ENCODE data around the gene TMCO2.

Gene TMCO2

DNA sequence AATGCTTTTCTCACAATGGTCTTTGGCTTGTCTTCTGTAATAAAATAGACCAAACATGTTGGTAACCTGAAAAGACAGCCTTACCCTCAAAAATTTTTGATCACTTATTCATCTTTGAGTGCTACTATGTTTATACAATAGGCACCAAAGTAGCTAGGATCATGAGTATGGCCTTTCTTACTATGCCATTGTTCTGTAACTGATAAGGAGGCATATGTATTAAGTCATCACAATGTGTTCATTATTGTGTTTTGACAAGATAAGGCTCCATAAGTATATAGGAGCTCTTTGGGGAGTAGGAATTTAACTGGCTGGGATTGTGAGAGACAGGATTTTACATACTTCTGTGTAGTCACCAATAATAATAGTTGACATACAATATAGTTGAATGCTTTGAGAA is 675 bp downstream of the TMCO2 start:
- no peak for TF ChIP-seq EZH2phosphoT487 (IDR thresholded peaks at IDR 0.05; ENCODE audit: low read depth)
- TF ChIP-seq, protein P1, sequence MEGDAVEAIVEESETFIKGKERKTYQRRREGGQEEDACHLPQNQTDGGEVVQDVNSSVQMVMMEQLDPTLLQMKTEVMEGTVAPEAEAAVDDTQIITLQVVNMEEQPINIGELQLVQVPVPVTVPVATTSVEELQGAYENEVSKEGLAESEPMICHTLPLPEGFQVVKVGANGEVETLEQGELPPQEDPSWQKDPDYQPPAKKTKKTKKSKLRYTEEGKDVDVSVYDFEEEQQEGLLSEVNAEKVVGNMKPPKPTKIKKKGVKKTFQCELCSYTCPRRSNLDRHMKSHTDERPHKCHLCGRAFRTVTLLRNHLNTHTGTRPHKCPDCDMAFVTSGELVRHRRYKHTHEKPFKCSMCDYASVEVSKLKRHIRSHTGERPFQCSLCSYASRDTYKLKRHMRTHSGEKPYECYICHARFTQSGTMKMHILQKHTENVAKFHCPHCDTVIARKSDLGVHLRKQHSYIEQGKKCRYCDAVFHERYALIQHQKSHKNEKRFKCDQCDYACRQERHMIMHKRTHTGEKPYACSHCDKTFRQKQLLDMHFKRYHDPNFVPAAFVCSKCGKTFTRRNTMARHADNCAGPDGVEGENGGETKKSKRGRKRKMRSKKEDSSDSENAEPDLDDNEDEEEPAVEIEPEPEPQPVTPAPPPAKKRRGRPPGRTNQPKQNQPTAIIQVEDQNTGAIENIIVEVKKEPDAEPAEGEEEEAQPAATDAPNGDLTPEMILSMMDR (IDR thresholded peaks at IDR 0.05; ENCODE audit: low read depth, low read length), result no peak
- no peak overlapping the region for H2AFZ ChIP-seq (ENCODE audit: low read depth, low read length)
- H3K9ac ChIP-seq (ENCODE audit: low read length), result no peak overlapping the region
- no peaks in the 10 kb centered on the region for H3K27me3 ChIP-seq (ENCODE audit: low read depth, low read length)
- H3K27ac ChIP-seq (ENCODE audit: low read length), result no peak overlapping the region
- no peaks in the 10 kb centered on the region for H3K4me1 ChIP-seq (ENCODE audit: low read length)
- no peaks in the 10 kb centered on the region for H4K20me1 ChIP-seq (ENCODE audit: insufficient read depth, low read length)
- no peak overlapping the region for H3K4me3 ChIP-seq (ENCODE audit: low read length)
- no peaks in the 10 kb centered on the region for H3K36me3 ChIP-seq (replicated peaks; ENCODE audit: low read depth, low read length)
- H3K9me3 ChIP-seq (ENCODE audit: insufficient read depth, low read length), result no peaks in the 10 kb centered on the region
- no peak overlapping the region for H3K4me2 ChIP-seq (ENCODE audit: low read length)
- no peaks in the 10 kb centered on the region for H3K79me2 ChIP-seq (ENCODE audit: low read length)

DNA sequence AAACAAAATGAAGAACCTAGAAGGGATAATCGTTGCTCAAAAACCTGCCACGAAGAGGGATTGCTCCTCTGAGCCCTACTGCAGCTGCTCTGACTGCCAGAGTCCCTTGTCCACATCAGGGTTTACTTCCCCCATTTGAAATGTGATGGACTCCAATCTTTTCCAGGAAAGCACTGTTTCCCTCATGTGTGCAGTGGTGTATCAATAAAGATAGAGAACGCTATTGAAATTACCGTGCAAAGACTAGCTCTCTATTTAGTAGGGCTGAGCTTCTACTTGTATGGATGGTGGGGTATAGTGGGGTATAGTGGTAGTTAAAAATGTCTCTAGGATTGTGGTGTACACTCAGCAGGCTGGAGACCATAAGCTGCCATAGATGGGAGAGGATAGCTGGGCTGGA is 3.7 kb downstream of the TMCO2 start:
- H4K20me1 ChIP-seq (ENCODE audit: insufficient read depth, low read length), result no peaks in the 10 kb centered on the region
- H3K9me3 ChIP-seq (ENCODE audit: insufficient read depth, low read length), result no peaks in the 10 kb centered on the region
- H3K36me3 ChIP-seq (replicated peaks; ENCODE audit: low read depth, low read length), result no peaks in the 10 kb centered on the region
- no peak overlapping the region for H3K4me2 ChIP-seq (ENCODE audit: low read length)
- H2AFZ ChIP-seq (ENCODE audit: low read depth, low read length), result no peak overlapping the region
- H3K4me3 ChIP-seq (ENCODE audit: low read length), result no peak overlapping the region
- TF ChIP-seq EZH2phosphoT487 (IDR thresholded peaks at IDR 0.05; ENCODE audit: low read depth), result no peak
- TF ChIP-seq, protein P1 (IDR thresholded peaks at IDR 0.05; ENCODE audit: low read depth, low read length), result no peak
- H3K27ac ChIP-seq (ENCODE audit: low read length), result no peak overlapping the region
- peaks cover 8% of the 10 kb centered on the region for H3K79me2 ChIP-seq (ENCODE audit: low read length)
- H3K27me3 ChIP-seq (ENCODE audit: low read depth, low read length), result no peaks in the 10 kb centered on the region
- H3K9ac ChIP-seq (ENCODE audit: low read length), result no peak overlapping the region
- H3K4me1 ChIP-seq (ENCODE audit: low read length), result peaks cover under 1% of the 10 kb centered on the region

DNA sequence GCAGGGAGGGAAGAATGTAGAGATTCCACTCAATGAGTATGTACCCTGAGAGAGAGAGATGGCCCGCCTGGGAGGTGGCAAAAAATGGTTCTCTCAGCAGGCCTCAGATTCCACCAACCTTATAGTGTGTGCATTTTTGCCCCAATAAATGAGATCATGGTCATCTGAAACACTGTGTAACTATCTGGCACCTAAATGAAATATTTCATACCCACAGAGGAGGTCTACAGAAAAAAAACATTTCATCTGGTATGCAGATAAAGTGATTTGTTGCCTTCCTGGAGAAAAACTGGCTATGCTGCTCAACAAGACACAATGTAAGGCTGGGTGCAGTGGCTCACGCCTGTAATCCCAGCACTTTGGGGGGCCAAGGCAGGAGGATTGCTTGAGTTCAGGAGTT is 4.9 kb downstream of the TMCO2 start:
- H3K4me2 ChIP-seq (ENCODE audit: low read length), result no peak overlapping the region
- H3K4me1 ChIP-seq (ENCODE audit: low read length), result peaks cover 5% of the 10 kb centered on the region
- H3K9ac ChIP-seq (ENCODE audit: low read length), result no peak overlapping the region
- peaks cover 19% of the 10 kb centered on the region for H3K79me2 ChIP-seq (ENCODE audit: low read length)
- TF ChIP-seq, protein P1 (IDR thresholded peaks at IDR 0.05; ENCODE audit: low read depth, low read length), result no peak
- TF ChIP-seq EZH2phosphoT487 (IDR thresholded peaks at IDR 0.05; ENCODE audit: low read depth), result no peak
- H2AFZ ChIP-seq (ENCODE audit: low read depth, low read length), result no peak overlapping the region
- no peaks in the 10 kb centered on the region for H3K36me3 ChIP-seq (replicated peaks; ENCODE audit: low read depth, low read length)
- no peaks in the 10 kb centered on the region for H3K9me3 ChIP-seq (ENCODE audit: insufficient read depth, low read length)
- no peak overlapping the region for H3K27ac ChIP-seq (ENCODE audit: low read length)
- no peaks in the 10 kb centered on the region for H3K27me3 ChIP-seq (ENCODE audit: low read depth, low read length)
- H3K4me3 ChIP-seq (ENCODE audit: low read length), result no peak overlapping the region
- no peaks in the 10 kb centered on the region for H4K20me1 ChIP-seq (ENCODE audit: insufficient read depth, low read length)

DNA sequence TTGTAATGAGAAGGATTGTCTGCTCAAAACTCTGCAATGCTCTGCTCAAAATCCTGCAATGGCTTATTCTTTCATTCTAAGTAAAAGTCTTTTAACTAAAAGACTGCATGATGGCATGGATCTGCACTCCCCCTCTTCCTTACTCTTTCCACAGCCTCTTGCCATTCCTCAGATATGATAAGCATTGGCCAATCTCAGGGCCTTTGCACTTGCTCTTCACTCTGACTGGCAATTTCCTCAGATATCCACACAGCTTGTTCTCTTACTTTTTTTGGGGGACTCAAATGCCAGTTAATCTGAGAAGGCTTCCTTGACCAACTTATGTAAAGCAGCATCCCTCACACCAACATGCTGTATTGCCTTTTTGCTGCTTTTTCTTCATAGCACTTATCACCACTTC is 7.5 kb downstream of the TMCO2 start:
- no peak for TF ChIP-seq EZH2phosphoT487 (IDR thresholded peaks at IDR 0.05; ENCODE audit: low read depth)
- TF ChIP-seq, protein P1 (IDR thresholded peaks at IDR 0.05; ENCODE audit: low read depth, low read length), result no peak
- Histone ChIP-seq H4K20me1 (ENCODE audit: insufficient read depth, low read length) (no peaks in the 10 kb centered on the region), H3K79me2 (ENCODE audit: low read length) (peaks cover 38% of the 10 kb centered on the region), H2AFZ (ENCODE audit: low read depth, low read length) (no peak overlapping the region), H3K36me3 (replicated peaks; ENCODE audit: low read depth, low read length) (peaks cover under 1% of the 10 kb centered on the region), H3K4me1 (ENCODE audit: low read length) (peaks cover 5% of the 10 kb centered on the region), H3K27me3 (ENCODE audit: low read depth, low read length) (no peaks in the 10 kb centered on the region), H3K9ac (ENCODE audit: low read length) (no peak overlapping the region), H3K4me2 (ENCODE audit: low read length) (no peak overlapping the region), H3K4me3 (ENCODE audit: low read length) (no peak overlapping the region), H3K27ac (ENCODE audit: low read length) (no peak overlapping the region), H3K9me3 (ENCODE audit: insufficient read depth, low read length) (no peaks in the 10 kb centered on the region)

Measured in OCI-LY3 (cell line).